Astrocyte (in vitro differentiated cells and primary cell): ENCODE measurements around the gene EXOC6B. TPM values are rescaled to one million over a fixed set of nuclear protein-coding genes. Genes with fewer than 3 reads are reported as not detected.

Source experiments
- DNase-seq: peaks from one replicate; pipeline ENCODE4 v3.0.0-alpha.2; 2010; ENCODE audit warnings: low read depth
- FAIRE-seq: peaks from 2 replicates; lab custom pipeline; 2011; peaks lifted over from hg19 to GRCh38; lab: Jason Lieb, UNC
- H2AFZ ChIP-seq: 2 replicates; pipeline ENCODE4 v1.6.0; 2012; ENCODE audit warnings: low read depth, low read length, inconsistent platforms
- H3K27ac ChIP-seq: 2 replicates; pipeline ENCODE4 v1.5.1; 2011; ENCODE audit warnings: low read depth, low read length, inconsistent platforms
- H3K27me3 ChIP-seq: 2 replicates; pipeline ENCODE4 v1.6.0; 2011; ENCODE audit warnings: low read length, inconsistent platforms; ENCODE audit not compliant: insufficient read depth
- H3K36me3 ChIP-seq: 2 replicates; pipeline ENCODE4 v1.5.1; 2011; ENCODE audit warnings: low read length, inconsistent platforms; ENCODE audit not compliant: insufficient read depth
- H3K4me1 ChIP-seq: 2 replicates; pipeline ENCODE4 v1.5.1; 2011; ENCODE audit warnings: low read length, inconsistent platforms; ENCODE audit not compliant: insufficient read depth
- H3K4me2 ChIP-seq: 2 replicates; pipeline ENCODE4 v1.6.0; 2012; ENCODE audit warnings: low read length, inconsistent platforms
- H3K4me3 ChIP-seq: 2 replicates; pipeline ENCODE4 v1.5.1; 2011; ENCODE audit warnings: low read depth, mild to moderate bottlenecking, low read length, inconsistent platforms; ENCODE audit not compliant: insufficient read depth
- H3K79me2 ChIP-seq: 2 replicates; pipeline ENCODE4 v1.6.0; 2012; ENCODE audit warnings: mild to moderate bottlenecking, low read length, inconsistent platforms; ENCODE audit not compliant: insufficient read depth
- H3K9ac ChIP-seq: 2 replicates; pipeline ENCODE4 v1.6.0; 2012; ENCODE audit warnings: mild to moderate bottlenecking, low read length, inconsistent platforms
- H3K9me3 ChIP-seq: 2 replicates; pipeline ENCODE4 v1.5.1; 2012; ENCODE audit warnings: low read depth, mild to moderate bottlenecking, low read length, inconsistent platforms; ENCODE audit not compliant: insufficient read depth
- H4K20me1 ChIP-seq: 2 replicates; pipeline ENCODE4 v1.6.0; 2012; ENCODE audit warnings: low read length, inconsistent platforms; ENCODE audit not compliant: insufficient read depth
- H3K27ac Mint-ChIP-seq: one replicate; pipeline ENCODE4 v1.8.0; 2021; ENCODE audit warnings: mild to moderate bottlenecking, mixed read lengths; ENCODE audit not compliant: unreplicated experiment
- H3K27me3 Mint-ChIP-seq: one replicate; pipeline ENCODE4 v1.8.0; 2021; ENCODE audit warnings: low read depth, mixed read lengths; ENCODE audit not compliant: unreplicated experiment
- H3K36me3 Mint-ChIP-seq: one replicate; pipeline ENCODE4 v1.8.0; 2021; ENCODE audit warnings: low read depth, mixed read lengths; ENCODE audit not compliant: unreplicated experiment
- H3K4me1 Mint-ChIP-seq: one replicate; pipeline ENCODE4 v1.8.0; 2021; ENCODE audit warnings: low read depth, mixed read lengths; ENCODE audit not compliant: unreplicated experiment
- H3K4me3 Mint-ChIP-seq: one replicate; pipeline ENCODE4 v1.8.0; 2021; ENCODE audit warnings: mild to moderate bottlenecking, moderate library complexity, mixed read lengths; ENCODE audit not compliant: unreplicated experiment
- H3K9me3 Mint-ChIP-seq: one replicate; pipeline ENCODE4 v1.8.0; 2021; ENCODE audit warnings: mild to moderate bottlenecking, mixed read lengths; ENCODE audit not compliant: unreplicated experiment
- CTCF ChIP-seq: IDR thresholded peaks from 2 replicates; pipeline ENCODE4 v1.5.1; 2011; ENCODE audit warnings: low read depth, mild to moderate bottlenecking, inconsistent platforms, low read length, moderate library complexity; ENCODE audit not compliant: insufficient read depth
- EZH2 ChIP-seq: IDR thresholded peaks from 2 replicates; pipeline ENCODE4 v1.6.1; 2012; ENCODE audit warnings: mild to moderate bottlenecking, low read length, inconsistent platforms; ENCODE audit not compliant: insufficient read depth
- total RNA-seq: library from RNA; stranded (reverse); gene quantifications from 2 replicates; pipeline ENCODE4 v1.2.1, GENCODE V29; 2021

EXOC6B gene
- total RNA-seq, 1 donor from 2014 or later: 31.8 TPM

GRCh38 chr2:72153026-72153791 is 672.6 kb downstream of the EXOC6B start:
- no peaks in the 10 kb centered on the region for H3K36me3 ChIP-seq
- H3K4me2 ChIP-seq: no peak overlapping the region
- H3K4me3 ChIP-seq: no peak overlapping the region
- no peak overlapping the region for H3K9ac ChIP-seq
- H3K4me1 ChIP-seq: peaks cover 13% of the 10 kb centered on the region
- no peaks in the 10 kb centered on the region for H3K9me3 ChIP-seq
- Mint-ChIP-seq H3K27ac (no peak overlapping the region), H3K4me3 (no peak overlapping the region), H3K27me3 (peaks cover 79% of the 10 kb centered on the region), H3K4me1 (peaks cover 5% of the 10 kb centered on the region), H3K9me3 (no peaks in the 10 kb centered on the region), H3K36me3 (no peaks in the 10 kb centered on the region)
- DNase-seq (no peak), FAIRE-seq (no peak)
- no peaks in the 10 kb centered on the region for H3K79me2 ChIP-seq
- H4K20me1 ChIP-seq: no peaks in the 10 kb centered on the region
- H3K27ac ChIP-seq: no peak overlapping the region
- peaks cover 74% of the 10 kb centered on the region for H3K27me3 ChIP-seq
- no peak overlapping the region for H2AFZ ChIP-seq
- TF ChIP-seq EZH2 (no peak), CTCF (no peak)

GRCh38 chr2:72150861-72151356 is 674.9 kb downstream of the EXOC6B start:
- Mint-ChIP-seq H3K4me1 (peaks cover 8% of the 10 kb centered on the region), H3K27ac (no peak overlapping the region), H3K27me3 (peaks cover 77% of the 10 kb centered on the region), H3K4me3 (no peak overlapping the region), H3K9me3 (peaks cover 7% of the 10 kb centered on the region), H3K36me3 (no peaks in the 10 kb centered on the region)
- Histone ChIP-seq H3K4me3 (no peak overlapping the region), H3K4me2 (no peak overlapping the region), H2AFZ (no peak overlapping the region), H3K27me3 (peaks cover 73% of the 10 kb centered on the region), H3K4me1 (peaks cover 25% of the 10 kb centered on the region), H3K9me3 (peaks cover 4% of the 10 kb centered on the region), H3K27ac (no peak overlapping the region), H3K36me3 (no peaks in the 10 kb centered on the region), H4K20me1 (no peaks in the 10 kb centered on the region), H3K79me2 (no peaks in the 10 kb centered on the region), H3K9ac (no peak overlapping the region)
- no peak for TF ChIP-seq CTCF
- TF ChIP-seq EZH2: no peak
- DNase-seq: no peak
- FAIRE-seq: no peak
